NAMALWA (cell line): ENCODE results near the gene OR5T3.
"Not testable (repeated sequence)": the region's sequence is repeated elsewhere in the genome, so short reads cannot be mapped to it uniquely, and the experiment has no call there.

Experiments
- DNase-seq: peaks from one replicate; pipeline ENCODE4 v3.0.0-alpha.2; 2015; ENCODE audit warnings: low spot score

OR5T3 gene

DNA sequence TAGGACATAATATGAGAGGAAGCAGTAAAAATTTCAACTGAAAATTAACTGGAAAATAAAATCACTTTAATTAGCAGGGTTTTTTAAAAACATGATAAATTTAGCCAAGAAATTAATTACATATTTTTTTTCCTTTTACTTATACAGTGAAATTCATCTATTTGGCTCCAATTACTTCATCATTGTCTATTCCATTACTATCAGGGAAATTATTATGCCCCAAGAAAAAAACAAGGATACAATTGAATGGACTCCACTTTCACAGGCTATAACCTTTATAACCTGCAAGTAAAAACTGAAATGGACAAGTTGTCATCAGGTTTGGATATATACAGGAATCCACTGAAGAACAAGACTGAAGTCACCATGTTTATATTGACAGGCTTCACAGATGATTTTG lies at the start of gene OR5T3:
Gene OR5T3 (plus strand): TSS at position 301 of the 400 bp plus-strand sequence. CDS start 0 bp downstream, at position 301.
- no peak for DNase-seq

DNA sequence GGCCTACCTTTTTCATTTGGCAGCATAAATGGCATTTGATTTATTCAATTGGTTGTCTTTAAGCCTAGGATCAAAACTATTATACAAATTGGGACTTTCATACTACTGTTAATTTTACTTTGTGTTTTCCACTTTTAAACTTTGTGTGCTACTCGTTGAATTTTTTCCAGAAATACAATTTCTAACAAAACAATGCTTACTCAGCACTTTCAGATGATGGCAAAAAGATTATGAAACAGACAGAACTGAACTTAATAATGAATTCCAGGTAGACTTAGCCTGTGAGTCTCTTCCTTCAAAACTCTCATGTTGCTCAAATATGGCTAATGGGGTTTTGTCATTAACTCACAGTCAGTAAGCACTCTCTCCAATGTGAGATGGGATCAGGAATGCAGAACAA lies 44.3 kb upstream of the OR5T3 start:
- no peak for DNase-seq

DNA sequence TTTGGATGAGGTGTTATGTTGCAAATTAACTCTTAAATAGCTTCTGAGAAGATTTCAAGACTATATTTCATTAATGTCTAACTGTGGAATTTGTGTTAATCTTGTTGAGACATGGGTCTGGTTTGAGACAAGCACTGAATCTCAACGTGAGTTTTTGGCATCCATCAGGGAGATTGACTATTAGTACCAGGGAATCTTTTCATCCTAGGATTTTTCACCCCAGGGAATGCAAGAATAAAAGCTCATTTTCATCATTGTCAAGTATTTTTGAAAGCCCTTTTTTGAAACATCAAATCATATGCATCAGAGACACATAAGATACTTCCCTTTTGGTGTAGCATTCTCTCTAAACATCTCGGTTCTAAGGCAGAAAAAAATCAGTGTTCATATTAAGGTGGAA lies 37.5 kb upstream of the OR5T3 start:
- DNase-seq: no peak

DNA sequence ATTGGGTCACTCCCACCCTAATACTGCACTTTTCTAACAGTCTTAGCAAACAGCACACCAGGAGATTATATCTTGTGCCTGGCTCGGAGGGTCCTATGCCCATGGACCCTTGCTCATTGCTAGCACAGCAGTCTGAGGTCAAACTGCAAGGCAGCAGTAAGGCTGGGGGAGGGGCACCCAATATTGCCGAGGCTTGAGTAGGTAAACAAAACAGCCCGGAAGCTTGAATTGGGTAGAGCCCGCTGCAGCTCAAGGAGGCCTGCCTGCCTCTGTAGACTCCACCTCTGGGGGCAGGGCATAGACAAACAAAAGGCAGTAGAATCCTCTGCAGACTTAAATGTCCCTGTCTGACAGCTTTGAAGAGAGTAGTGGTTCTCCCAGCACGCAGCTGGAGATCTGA lies 32.3 kb upstream of the OR5T3 start:
- DNase-seq: not testable (repeated sequence)

DNA sequence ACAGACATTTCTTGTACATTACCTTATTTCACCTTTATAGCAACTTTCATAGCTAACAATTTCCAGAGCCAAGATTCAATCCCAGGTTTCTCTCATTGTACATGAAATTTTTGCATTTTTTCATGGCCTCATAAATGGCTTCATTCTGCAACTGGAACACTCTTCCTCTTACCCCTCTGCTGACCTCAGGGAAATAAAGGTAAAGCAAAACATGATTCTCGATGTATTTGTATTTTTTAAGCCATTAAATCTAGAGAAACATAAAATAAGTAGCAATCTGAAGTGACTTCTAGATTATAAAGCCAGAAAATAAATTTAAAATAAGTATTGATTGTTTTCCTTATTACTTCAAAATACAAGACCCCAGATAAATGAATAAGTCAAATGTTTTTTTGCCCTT lies 17.9 kb upstream of the OR5T3 start, which contains the start of gene OR5T2:
Gene OR5T2 (minus strand): TSS at position 101 of the 400 bp plus-strand sequence. CDS start 1,193 bp downstream, outside the sequence.
- no peak for DNase-seq

DNA sequence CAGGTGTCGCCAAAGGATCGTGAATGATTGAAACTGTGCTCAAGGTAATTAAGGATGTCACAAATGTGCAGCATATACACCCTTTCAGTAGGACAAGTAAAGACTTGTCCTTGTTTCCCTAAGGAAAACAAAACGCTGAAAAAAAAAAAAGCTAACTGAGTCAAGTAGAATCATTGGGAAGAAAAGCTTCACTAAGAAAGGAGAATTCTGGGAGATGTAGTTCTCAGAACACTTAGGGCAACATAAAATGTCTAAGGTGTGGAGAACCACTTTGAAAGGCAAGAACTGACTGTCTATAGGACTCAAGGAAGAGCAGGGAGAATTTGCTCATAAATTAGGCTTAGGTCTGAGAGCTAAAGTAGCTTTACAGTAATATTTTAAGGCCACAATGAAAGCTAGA lies 19.0 kb downstream of the OR5T3 start:
- DNase-seq: no peak

DNA sequence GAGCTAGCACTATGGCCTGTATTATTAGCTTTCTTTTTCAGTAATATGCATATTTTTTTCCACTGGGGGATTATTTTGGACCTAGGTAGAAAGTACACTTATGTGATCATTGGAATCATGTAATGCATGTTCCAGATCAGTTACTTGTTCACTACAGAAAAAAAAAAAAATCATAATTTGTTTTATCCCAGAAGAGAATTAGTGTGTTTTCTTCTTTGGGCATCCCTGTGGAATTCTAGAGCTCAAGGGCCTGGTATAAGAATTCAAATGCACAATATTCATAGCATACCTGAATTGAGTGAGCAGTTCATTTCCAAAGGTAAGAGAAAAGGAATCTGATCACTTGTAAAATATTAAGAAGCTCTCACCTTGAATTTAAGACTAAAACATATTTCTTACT lies 21.8 kb downstream of the OR5T3 start, which contains the start of gene OR5T1:
Gene OR5T1 (plus strand): TSS at position 301 of the 400 bp plus-strand sequence. CDS start 1,485 bp downstream, outside the sequence.
- no peak for DNase-seq

DNA sequence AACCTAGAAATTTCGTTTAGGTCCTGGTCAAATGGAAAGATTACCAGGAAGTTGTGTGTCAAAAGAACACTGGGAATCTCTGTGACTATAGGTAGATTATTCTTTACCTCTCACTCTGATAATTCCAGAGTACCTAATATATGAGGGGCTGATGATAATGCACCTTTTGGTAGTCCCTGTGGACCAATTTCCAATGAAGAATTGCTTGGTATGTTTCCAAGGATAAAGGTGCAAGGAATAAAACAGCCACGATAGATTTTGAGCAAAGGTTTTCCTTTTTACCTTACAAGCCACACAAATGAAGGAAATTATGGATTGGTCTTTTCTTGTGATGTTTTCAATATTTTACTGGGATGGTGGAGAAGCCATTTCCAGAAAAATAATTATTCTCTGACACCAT lies 40.1 kb downstream of the OR5T3 start, which contains the start of gene OR8H1:
Gene OR8H1 (minus strand): TSS at position 101 of the 400 bp plus-strand sequence. CDS start 1,192 bp downstream, outside the sequence.
- no peak for DNase-seq

DNA sequence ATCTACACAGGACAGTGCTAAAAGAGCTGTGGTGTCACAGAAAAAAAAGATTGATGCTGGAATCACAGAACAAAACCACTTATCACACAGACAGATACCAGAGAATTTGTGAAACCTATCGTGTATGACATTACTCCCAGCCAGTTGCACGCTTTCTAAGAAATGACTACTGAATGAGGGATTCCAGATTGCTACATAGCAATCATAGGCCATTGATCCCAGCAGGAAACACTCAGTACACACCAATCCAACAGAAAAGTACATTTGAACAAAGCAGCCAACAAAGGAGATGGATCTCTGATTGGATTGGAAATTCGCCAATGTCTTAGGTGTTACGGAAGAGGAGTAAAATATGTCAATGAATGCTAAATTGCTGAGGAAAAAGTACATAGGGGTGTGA lies 44.8 kb downstream of the OR5T3 start:
- no peak for DNase-seq
